Fibroblast of skin of right quadriceps (primary cell): Measurements from ENCODE around the gene KCNH8.
"Not testable (repeated sequence)": the region's sequence is repeated elsewhere in the genome, so short reads cannot be mapped to it uniquely, and the experiment has no call there.

Source experiments
- DNase-seq: peaks from one replicate; pipeline ENCODE4 v3.0.0-alpha.2; 2013

Gene KCNH8

GRCh38 chr3:19147905-19148767 lies at the start of gene KCNH8:
Gene KCNH8, plus strand, starts transcription at chr3:19148510. Its CDS starts 210 bp downstream, at chr3:19148720.
- DNase-seq = no peak

GRCh38 chr3:19102654-19103290 lies 45.5 kb upstream of the KCNH8 start:
- not testable (repeated sequence) for DNase-seq

GRCh38 chr3:19103510-19103909 lies 44.8 kb upstream of the KCNH8 start:
- DNase-seq = no peak

- no peak for DNase-seq
These were observed 43.9 kb upstream of the KCNH8 start for GRCh38 chr3:19104459-19104858.

GRCh38 chr3:19105826-19106225 lies 42.5 kb upstream of the KCNH8 start:
- no peak for DNase-seq

GRCh38 chr3:19106307-19106706 lies 42.0 kb upstream of the KCNH8 start:
- DNase-seq = no peak

- DNase-seq = no peak
These were observed 40.6 kb upstream of the KCNH8 start for GRCh38 chr3:19107719-19108118.

GRCh38 chr3:19110335-19110895 lies 37.9 kb upstream of the KCNH8 start:
- no peak for DNase-seq

GRCh38 chr3:19114461-19114860 lies 33.8 kb upstream of the KCNH8 start:
- DNase-seq = no peak

- DNase-seq = no peak
These were observed 32.1 kb upstream of the KCNH8 start for GRCh38 chr3:19116239-19116638.

- DNase-seq = no peak
These were observed 23.6 kb upstream of the KCNH8 start for GRCh38 chr3:19124752-19125151.

GRCh38 chr3:19139863-19140262 lies 8.4 kb upstream of the KCNH8 start:
- DNase-seq = no peak

- peak; percentile 47 for DNase-seq
These were observed 1.3 kb upstream of the KCNH8 start for GRCh38 chr3:19146685-19147650.

- no peak for DNase-seq
These were observed 420 bp downstream of the KCNH8 start for GRCh38 chr3:19148768-19149091.

- DNase-seq = peak; percentile 9
These were observed 1.1 kb downstream of the KCNH8 start for GRCh38 chr3:19149368-19149767.

- DNase-seq = no peak
These were observed 2.9 kb downstream of the KCNH8 start for GRCh38 chr3:19151171-19151570.

GRCh38 chr3:19154693-19155250 lies 6.5 kb downstream of the KCNH8 start:
- no peak for DNase-seq

- no peak for DNase-seq
These were observed 7.1 kb downstream of the KCNH8 start for GRCh38 chr3:19155375-19155774.

- DNase-seq = no peak
These were observed 11.8 kb downstream of the KCNH8 start for GRCh38 chr3:19159966-19160635.

- DNase-seq = no peak
These were observed 17.3 kb downstream of the KCNH8 start for GRCh38 chr3:19165654-19166053.

GRCh38 chr3:19171794-19172193 lies 23.5 kb downstream of the KCNH8 start:
- no peak for DNase-seq

GRCh38 chr3:19173945-19174344 lies 25.6 kb downstream of the KCNH8 start:
- DNase-seq = no peak
